Measurements from ENCODE around the gene ATP1A2.

ATP1A2 gene

DNA sequence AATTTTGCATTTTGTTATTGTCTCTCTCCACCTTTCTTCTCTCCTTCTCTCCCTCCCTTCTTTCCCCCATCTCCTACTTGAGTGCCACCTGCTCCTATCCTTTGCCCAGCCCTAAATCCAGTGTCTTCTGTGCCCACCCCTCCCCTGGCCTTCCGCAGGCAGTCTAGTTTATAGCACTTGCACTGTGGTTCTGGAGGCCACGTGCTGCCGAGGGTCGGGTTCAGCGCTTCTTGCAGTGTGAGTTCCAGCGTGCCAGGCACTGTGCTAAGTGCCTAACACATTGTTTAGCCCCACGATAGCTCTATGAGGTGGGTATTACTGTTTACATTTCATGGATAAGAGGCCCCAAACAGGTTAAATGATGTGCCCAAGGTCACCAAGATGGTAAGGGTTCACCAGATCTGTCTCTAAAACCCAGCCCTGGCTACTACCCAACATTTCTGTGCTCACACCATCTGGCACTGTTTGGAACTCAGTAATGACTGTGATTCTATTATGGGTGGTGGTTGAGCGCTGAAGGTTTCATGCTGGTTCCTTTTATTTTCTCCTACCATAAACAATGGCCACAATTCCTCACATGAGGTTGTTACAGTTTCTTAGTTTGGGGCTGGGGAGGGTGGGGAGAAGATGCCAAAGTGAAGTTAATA is 21.8 kb downstream of the ATP1A2 start:
- Histone ChIP-seq H3K4me3 (no peak overlapping the region), H3K27ac (no peak overlapping the region)
- TF ChIP-seq CTCF (IDR thresholded peaks at IDR 0.05): no peak
- DNase-seq (ENCODE audit: low spot score): no peak

DNA sequence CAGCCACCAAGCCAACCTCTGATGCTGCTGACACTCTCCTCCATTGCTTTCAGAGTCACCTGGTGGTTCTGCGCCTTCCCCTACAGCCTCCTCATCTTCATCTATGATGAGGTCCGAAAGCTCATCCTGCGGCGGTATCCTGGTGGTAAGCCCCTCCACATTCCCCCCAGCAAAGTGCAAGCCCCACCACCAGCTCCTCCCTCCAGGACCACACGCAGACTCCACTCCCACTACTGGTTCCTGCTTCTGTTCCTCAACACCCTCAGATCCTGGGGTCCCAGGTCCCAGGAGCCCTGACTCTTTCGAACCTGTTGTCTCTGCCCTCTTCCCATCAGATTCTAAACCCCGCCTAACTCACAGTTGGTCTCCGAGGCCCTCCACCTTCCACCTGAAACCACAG is 24.3 kb downstream of the ATP1A2 start:
- TF ChIP-seq CTCF (IDR thresholded peaks at IDR 0.05): no peak
- H3K27ac ChIP-seq: no peak overlapping the region
- DNase-seq (ENCODE audit: low spot score): no peak
- H3K4me3 ChIP-seq: no peak overlapping the region

DNA sequence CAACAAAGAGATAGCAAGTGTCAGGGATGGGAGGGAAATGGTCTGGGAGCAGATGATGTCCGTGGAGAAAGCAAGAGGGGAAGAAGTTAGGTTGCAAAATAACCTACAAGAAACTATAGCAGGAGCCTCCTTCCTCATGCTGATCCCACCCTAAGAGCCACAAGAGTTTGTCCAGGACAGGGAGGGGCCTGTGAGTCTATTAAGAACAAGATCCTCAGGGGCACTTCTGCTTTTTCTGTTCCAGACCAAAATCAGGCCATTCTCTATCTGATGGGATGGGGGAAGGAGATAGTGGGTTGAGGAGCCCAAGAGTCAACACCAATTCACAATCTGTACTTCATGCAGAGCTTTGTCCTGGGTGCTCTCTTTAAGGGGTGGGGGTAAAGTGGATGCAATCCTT is 28.1 kb downstream of the ATP1A2 start:
- Histone ChIP-seq H3K4me3 (no peak overlapping the region), H3K27ac (no peak overlapping the region)
- peak; percentile 68 for DNase-seq (ENCODE audit: low spot score)
- TF ChIP-seq CTCF (IDR thresholded peaks at IDR 0.05): no peak

DNA sequence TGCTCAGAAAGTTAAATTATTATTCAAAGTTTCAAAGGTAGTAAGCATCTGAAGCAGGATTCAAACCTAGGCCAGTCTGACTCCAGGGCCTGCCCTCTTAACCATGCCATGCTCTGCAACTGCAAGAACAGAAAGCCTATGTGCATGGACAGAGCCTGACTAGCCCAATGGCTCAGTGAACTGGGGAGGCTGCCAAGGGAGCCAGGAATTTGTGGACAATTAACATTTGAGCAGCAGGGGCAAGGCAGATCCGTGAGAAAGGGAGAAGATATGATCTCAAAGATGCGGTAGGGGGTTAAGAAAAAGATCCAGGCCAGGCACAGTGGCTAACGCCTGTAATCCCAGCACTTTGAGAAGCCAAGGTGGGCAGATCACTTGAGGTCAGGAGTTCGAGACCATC is 29.4 kb downstream of the ATP1A2 start:
- no peak for DNase-seq (ENCODE audit: low spot score)
- no peak overlapping the region for H3K4me3 ChIP-seq
- no peak for TF ChIP-seq CTCF (IDR thresholded peaks at IDR 0.05)
- no peak overlapping the region for H3K27ac ChIP-seq

DNA sequence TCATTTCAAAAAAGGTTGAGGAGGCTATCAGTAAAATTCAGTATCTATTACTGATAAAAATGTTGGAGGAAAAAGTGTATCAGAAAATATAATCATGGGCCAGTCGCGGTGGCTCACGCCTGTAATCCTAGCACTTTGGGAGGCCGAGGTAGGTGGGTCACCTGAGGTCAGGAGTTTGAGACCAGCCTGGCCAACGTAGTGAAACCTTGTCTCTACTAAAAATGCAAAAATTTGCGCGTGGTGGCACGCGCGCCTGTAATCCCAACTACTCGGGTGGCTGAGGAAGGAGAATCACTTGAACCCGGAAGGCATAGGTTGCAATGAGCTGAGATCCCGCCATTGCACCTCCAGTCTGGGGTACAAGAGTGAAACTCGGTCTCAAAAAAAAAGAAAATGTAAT is 30.5 kb downstream of the ATP1A2 start:
- TF ChIP-seq CTCF (IDR thresholded peaks at IDR 0.05): no peak
- H3K4me3 ChIP-seq: no peak overlapping the region
- no peak overlapping the region for H3K27ac ChIP-seq
- no peak for DNase-seq (ENCODE audit: low spot score)

GRCh38 chr1:160148121-160148520 is 32.6 kb downstream of the ATP1A2 start:
- Histone ChIP-seq H3K4me3 (no peak overlapping the region), H3K27ac (peak overlapping the region; percentile 48 to 63)
- DNase-seq (ENCODE audit: low spot score): peak; percentile 28
- no peak for TF ChIP-seq CTCF (IDR thresholded peaks at IDR 0.05)

DNA sequence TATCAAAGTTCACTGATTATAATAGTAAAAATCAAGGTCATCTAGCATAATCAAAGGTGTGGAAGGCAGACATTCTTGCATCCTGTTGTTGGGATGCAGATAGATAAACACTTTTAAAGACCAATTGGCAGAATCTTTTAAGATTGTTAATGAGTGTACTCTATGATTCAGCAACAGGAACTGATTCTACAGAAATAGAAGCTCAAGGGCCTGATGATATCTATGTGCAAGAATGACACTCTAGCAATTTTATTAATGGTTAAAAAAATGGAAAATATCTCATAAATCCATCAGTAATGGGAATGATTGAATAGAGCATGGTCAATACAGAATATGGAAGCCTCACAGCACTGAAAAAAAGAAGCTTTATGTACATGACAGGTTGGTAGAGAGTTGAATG is 33.7 kb downstream of the ATP1A2 start:
- no peak overlapping the region for H3K4me3 ChIP-seq
- no peak for DNase-seq (ENCODE audit: low spot score)
- TF ChIP-seq CTCF (IDR thresholded peaks at IDR 0.05): no peak
- peak overlapping the region; percentile 63 to 73 for H3K27ac ChIP-seq
